Measurements from ENCODE around the gene RALGPS1. TPM values are rescaled to one million over a fixed set of nuclear protein-coding genes. Genes with fewer than 3 reads are reported as not detected.

Gene RALGPS1
- polyA plus RNA-seq, 3 donors = 0.60 to 4.6 (median 1.3) TPM

GRCh38 chr9:127091526-127091925, 176.9 kb downstream of the RALGPS1 start:
- Histone ChIP-seq H3K36me3 (replicated peaks in 1 of 2; ENCODE audit: control insufficient read depth in 1 of 2, insufficient read depth in 2 of 2, low read length in 2 of 2) (no peaks in the 10 kb centered on the region), H3K4me1 (ENCODE audit: control insufficient read depth in 1 of 2, insufficient read depth in 2 of 2, low read length in 2 of 2) (no peaks in the 10 kb centered on the region), H2AFZ (ENCODE audit: insufficient read depth, low read depth, low read length, poor library complexity, severe bottlenecking) (no peak overlapping the region), H3K79me2 (ENCODE audit: insufficient read depth, low read length) (no peaks in the 10 kb centered on the region), H4K20me1 (ENCODE audit: insufficient read depth, low read length) (no peaks in the 10 kb centered on the region), H3K4me3 (replicated peaks in 1 of 3; ENCODE audit: low read depth in 2 of 3, low read length in 3 of 3) (no peak overlapping the region), H3K27me3 (ENCODE audit: control insufficient read depth in 2 of 2, insufficient read depth in 2 of 2, low read length in 2 of 2) (no peaks in the 10 kb centered on the region), H3K27ac (ENCODE audit: low read depth in 1 of 2, low read length in 2 of 2) (no peak overlapping the region), H3K4me2 (replicated peaks; ENCODE audit: extremely low read depth, low read length, poor library complexity, severe bottlenecking) (no peak overlapping the region), H3K9ac (ENCODE audit: insufficient read depth, low read length, poor library complexity, severe bottlenecking) (no peak overlapping the region), H3K9me3 (replicated peaks in 1 of 2; ENCODE audit: control insufficient read depth in 1 of 2, insufficient read depth in 1 of 2, low read length in 2 of 2) (no peaks in the 10 kb centered on the region)
- Mint-ChIP-seq H3K4me1 (no peaks in the 10 kb centered on the region), H3K9me3 (no peaks in the 10 kb centered on the region), H3K27ac (no peak overlapping the region), H3K36me3 (no peaks in the 10 kb centered on the region), H3K27me3 (ENCODE audit: low read depth in 3 of 3) (peaks cover 3 to 17% (median 11%) of the 10 kb centered on the region in 3 donors), H3K4me3 (no peak overlapping the region)
- DNase-seq = no peak
- intact Hi-C loops (cut with micrococcal nuclease) = no loop called here
- WGBS (ENCODE audit: insufficient coverage) = 97% methylated on average over 13 of the region's 13 CpGs
- no peak for TF ChIP-seq CTCF (IDR thresholded peaks at IDR 0.05)

GRCh38 chr9:127092041-127092608, 177.5 kb downstream of the RALGPS1 start:
- Mint-ChIP-seq H3K36me3 (no peaks in the 10 kb centered on the region), H3K9me3 (no peaks in the 10 kb centered on the region), H3K4me3 (no peak overlapping the region), H3K4me1 (no peaks in the 10 kb centered on the region), H3K27me3 (ENCODE audit: low read depth in 3 of 3) (peaks cover 3 to 17% (median 6%) of the 10 kb centered on the region in 3 donors), H3K27ac (no peak overlapping the region)
- H3K36me3 ChIP-seq (replicated peaks in 1 of 2; ENCODE audit: control insufficient read depth in 1 of 2, insufficient read depth in 2 of 2, low read length in 2 of 2) = no peaks in the 10 kb centered on the region
- H4K20me1 ChIP-seq (ENCODE audit: insufficient read depth, low read length) = no peaks in the 10 kb centered on the region
- H3K4me2 ChIP-seq (replicated peaks; ENCODE audit: extremely low read depth, low read length, poor library complexity, severe bottlenecking) = no peak overlapping the region
- no peak overlapping the region for H3K27ac ChIP-seq (ENCODE audit: low read depth in 1 of 2, low read length in 2 of 2)
- H2AFZ ChIP-seq (ENCODE audit: insufficient read depth, low read depth, low read length, poor library complexity, severe bottlenecking) = no peak overlapping the region
- H3K79me2 ChIP-seq (ENCODE audit: insufficient read depth, low read length) = no peaks in the 10 kb centered on the region
- H3K4me3 ChIP-seq (replicated peaks in 1 of 3; ENCODE audit: low read depth in 2 of 3, low read length in 3 of 3) = no peak overlapping the region
- TF ChIP-seq CTCF (IDR thresholded peaks at IDR 0.05) = no peak
- intact Hi-C loops (cut with micrococcal nuclease) = no loop called here
- DNase-seq = no peak
- no peaks in the 10 kb centered on the region for H3K27me3 ChIP-seq (ENCODE audit: control insufficient read depth in 2 of 2, insufficient read depth in 2 of 2, low read length in 2 of 2)
- H3K9me3 ChIP-seq (replicated peaks in 1 of 2; ENCODE audit: control insufficient read depth in 1 of 2, insufficient read depth in 1 of 2, low read length in 2 of 2) = no peaks in the 10 kb centered on the region
- no peaks in the 10 kb centered on the region for H3K4me1 ChIP-seq (ENCODE audit: control insufficient read depth in 1 of 2, insufficient read depth in 2 of 2, low read length in 2 of 2)
- H3K9ac ChIP-seq (ENCODE audit: insufficient read depth, low read length, poor library complexity, severe bottlenecking) = no peak overlapping the region
- 57% methylated on average over 4 of the region's 11 CpGs for WGBS (ENCODE audit: insufficient coverage)

All from CD14-positive monocyte (primary cell).